GM12878 (cell line): ENCODE data around the gene TADA2A.

ENCODE experiments used
- ATF7 ChIP-seq: fragments of 450-650 bp; IDR thresholded peaks from 2 replicates; pipeline ENCODE4 v1.6.1; 2016; ENCODE audit warnings: low read depth, mild to moderate bottlenecking
- BHLHE40 ChIP-seq, 2 experiments: fragments of 450-650 bp in 1 of 2; IDR thresholded peaks; 2 replicates each; pipeline ENCODE4 v1.6.1; 2011 to 2017; ENCODE audit warnings: low read depth in 2 of 2, borderline replicate concordance in 1 of 2, improper control_type of control experiment in 1 of 2, low read length in 1 of 2, mild to moderate bottlenecking in 1 of 2
- CTCF ChIP-seq, 3 experiments: IDR thresholded peaks in 2 of 3; conservative IDR thresholded peaks in 1 of 3; 2 replicates each; pipeline ENCODE4 v1.5.1; 2011; ENCODE audit warnings: low read depth in 3 of 3, low read length in 3 of 3, mild to moderate bottlenecking in 3 of 3, control low read depth in 2 of 3, moderate library complexity in 2 of 3, inconsistent platforms in 1 of 3, mixed read lengths in 1 of 3; ENCODE audit not compliant: control insufficient read depth in 2 of 3, insufficient read depth in 1 of 3; ENCODE audit errors: extremely low read depth in 1 of 3
- MEF2B ChIP-seq: fragments of 450-650 bp; IDR thresholded peaks from 2 replicates; pipeline ENCODE4 v1.6.1; 2018; ENCODE audit warnings: mild to moderate bottlenecking, moderate library complexity; ENCODE audit not compliant: partially characterized antibody, poor library complexity, severe bottlenecking
- MXI1 ChIP-seq: fragments of 150-350 bp; IDR thresholded peaks from 2 replicates; pipeline ENCODE4 v1.6.1; 2011; ENCODE audit warnings: low read depth, mild to moderate bottlenecking, inconsistent platforms, low read length, improper control_type of control experiment
- POLR2AphosphoS2 ChIP-seq: IDR thresholded peaks from 2 replicates; pipeline ENCODE4 v1.6.1; 2011; ENCODE audit warnings: low read depth, mild to moderate bottlenecking, low read length, improper control_type of control experiment, moderate library complexity
- REST ChIP-seq: IDR thresholded peaks from 2 replicates; pipeline ENCODE4 v1.6.1; 2012; ENCODE audit warnings: mild to moderate bottlenecking, low read depth, low read length
- RFX5 ChIP-seq: IDR thresholded peaks from 2 replicates; pipeline ENCODE4 v1.6.1; 2011; ENCODE audit warnings: low read depth, low read length, improper control_type of control experiment
- ZBED1 ChIP-seq: IDR thresholded peaks from 2 replicates; pipeline ENCODE4 v1.6.1; 2016; ENCODE audit warnings: borderline replicate concordance

GRCh38 chr17:37458805-37459204, 52.1 kb downstream of the TADA2A start:
- no peak for TF ChIP-seq MEF2B
- TF ChIP-seq CTCF (IDR thresholded peaks at IDR 0.05 in 2 of 3, conservative IDR thresholded peaks at IDR 0.05 in 1 of 3; ENCODE audit: control insufficient read depth in 2 of 3, extremely low read depth in 1 of 3, insufficient read depth in 1 of 3, low read depth in 3 of 3, low read length in 3 of 3), result no peak
- TF ChIP-seq ATF7, result no peak
- TF ChIP-seq ZBED1, result no peak
- TF ChIP-seq RFX5, result no peak
- no peak for TF ChIP-seq POLR2AphosphoS2
- no peak for TF ChIP-seq REST
- TF ChIP-seq MXI1, result no peak
- TF ChIP-seq BHLHE40 (IDR thresholded peaks at IDR 0.05; ENCODE audit: borderline replicate concordance in 1 of 2, low read depth in 2 of 2, low read length in 1 of 2), result no peak
